Fibroblast of peridontal ligament (primary cell): ENCODE data around the gene SCAF4.
"Not testable (repeated sequence)": the region's sequence is repeated elsewhere in the genome, so short reads cannot be mapped to it uniquely, and the experiment has no call there.

ENCODE experiments used
- DNase-seq: peaks from one replicate; pipeline ENCODE4 v3.0.0-alpha.2; 2010; ENCODE audit errors: extremely low read depth

Gene SCAF4

DNA sequence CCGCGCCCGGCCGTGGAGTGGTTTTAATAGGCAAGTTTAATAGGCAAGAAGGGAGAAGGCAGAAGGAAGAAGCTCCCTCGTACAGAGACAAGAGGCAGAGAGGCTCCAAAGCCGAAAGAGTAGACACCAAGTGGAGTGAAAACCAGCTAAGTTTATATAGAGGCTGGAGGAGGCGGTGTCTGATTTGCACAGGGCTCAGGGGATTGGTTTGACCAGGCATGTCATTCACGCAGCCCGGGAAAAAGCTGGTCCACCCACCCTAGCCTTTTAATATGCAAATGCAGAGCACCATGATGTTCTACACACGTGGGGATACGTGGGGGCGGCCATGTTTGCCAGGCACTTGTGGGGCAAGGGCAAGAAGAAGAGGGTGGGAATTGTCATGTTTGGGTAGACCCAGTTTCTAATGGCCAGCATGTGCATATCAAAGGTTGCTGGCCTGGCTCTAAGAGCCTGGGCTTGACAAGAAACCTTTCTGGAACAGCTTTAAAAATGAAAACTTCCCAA lies 90.4 kb downstream of the SCAF4 start:
- no peak for DNase-seq

- DNase-seq, result no peak
Measured at GRCh38 chr21:31636874-31637273, 95.0 kb downstream of the SCAF4 start.

DNA sequence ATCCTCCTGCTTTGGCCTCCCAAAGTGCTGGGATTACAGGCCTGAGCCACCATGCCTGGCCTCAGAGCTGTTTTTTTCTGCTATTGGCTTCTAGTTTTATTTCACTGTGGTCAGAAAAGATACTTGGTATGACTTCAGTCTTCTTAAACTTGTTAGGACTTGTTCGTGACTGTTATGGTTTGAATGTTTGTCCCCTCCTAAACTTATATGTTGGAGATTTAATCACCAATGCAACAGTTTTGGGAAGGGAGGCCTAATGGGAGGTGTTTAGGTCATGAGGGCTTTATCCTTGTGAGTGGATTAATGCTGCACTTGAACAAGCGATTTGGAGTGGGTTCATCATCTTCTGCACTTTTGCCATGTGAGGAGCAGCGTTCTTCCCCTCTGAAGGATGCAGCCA lies 96.9 kb downstream of the SCAF4 start:
- DNase-seq, result no peak

- DNase-seq, result not testable (repeated sequence)
Measured at GRCh38 chr21:31631881-31632280, 100.0 kb downstream of the SCAF4 start.

- DNase-seq, result no peak
Measured at GRCh38 chr21:31629972-31630711, 101.8 kb downstream of the SCAF4 start.

- DNase-seq, result no peak
Measured at GRCh38 chr21:31624961-31625491, 106.9 kb downstream of the SCAF4 start.

DNA sequence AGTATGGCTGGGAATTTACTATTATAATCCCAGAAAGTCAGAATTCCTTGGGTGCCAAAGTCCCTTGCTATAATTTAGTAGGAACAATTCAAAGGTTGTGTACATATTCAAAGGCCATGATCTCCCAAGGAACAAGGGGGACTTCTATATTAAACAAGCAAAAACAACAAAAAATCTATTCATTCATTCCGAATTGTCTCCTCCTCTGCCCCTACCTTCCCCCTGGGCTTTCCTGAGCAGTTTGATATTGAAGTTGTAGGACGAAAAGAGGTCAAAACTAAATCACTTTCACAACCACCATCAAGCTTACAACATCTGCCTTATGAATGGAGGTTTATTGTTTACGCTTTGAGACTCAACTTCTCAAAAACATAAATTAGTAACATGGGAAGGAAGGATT lies 107.7 kb downstream of the SCAF4 start:
- no peak for DNase-seq

DNA sequence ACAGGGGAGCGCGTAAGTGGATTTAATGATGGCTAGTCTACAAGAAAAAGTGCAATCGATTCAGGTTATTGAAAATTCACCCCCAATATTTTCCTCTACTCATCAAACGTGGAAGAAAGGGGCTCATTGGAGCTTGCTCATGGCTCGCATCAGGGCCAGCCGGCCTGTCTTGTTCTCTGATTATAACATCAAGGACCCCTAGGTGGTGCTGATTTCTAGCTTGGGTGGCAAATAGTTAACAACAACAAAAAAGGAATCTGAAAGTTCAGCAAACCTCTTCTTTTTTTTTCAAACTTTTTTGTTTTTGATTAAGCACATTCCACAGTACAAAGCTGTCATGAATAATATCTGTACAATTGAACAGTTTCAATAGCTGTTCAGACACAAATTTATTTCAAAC lies 108.3 kb downstream of the SCAF4 start:
- DNase-seq, result no peak

GRCh38 chr21:31622397-31622796 lies 109.5 kb downstream of the SCAF4 start:
- DNase-seq, result no peak
